Type B pancreatic cell (in vitro differentiated cells): ENCODE results near the gene RFX8. TPM values are rescaled to one million over a fixed set of nuclear protein-coding genes. Genes with fewer than 3 reads are reported as not detected.
"Not testable (repeated sequence)": the region's sequence is repeated elsewhere in the genome, so short reads cannot be mapped to it uniquely, and the experiment has no call there.

Source experiments
- DNase-seq: peaks from one replicate; pipeline ENCODE4 v3.0.0; 2021; ENCODE audit warnings: mixed read lengths; ENCODE audit not compliant: unreplicated experiment; ENCODE audit errors: extremely low spot score
- H3K27ac Mint-ChIP-seq: 2 replicates; pipeline ENCODE4 v1.8.0; 2021; ENCODE audit warnings: mild to moderate bottlenecking, mixed read lengths
- H3K27me3 Mint-ChIP-seq: 2 replicates; pipeline ENCODE4 v1.8.0; 2021; ENCODE audit warnings: mixed read lengths
- H3K36me3 Mint-ChIP-seq: 2 replicates; pipeline ENCODE4 v1.8.0; 2021; ENCODE audit warnings: mixed read lengths
- H3K4me1 Mint-ChIP-seq: one replicate; pipeline ENCODE4 v1.8.0; 2021; ENCODE audit warnings: mixed read lengths; ENCODE audit not compliant: unreplicated experiment
- H3K4me3 Mint-ChIP-seq: 2 replicates; pipeline ENCODE4 v1.8.0; 2021; ENCODE audit warnings: mild to moderate bottlenecking, mixed read lengths
- H3K9me3 Mint-ChIP-seq: 2 replicates; pipeline ENCODE4 v1.8.0; 2021; ENCODE audit warnings: mixed read lengths
- total RNA-seq: library from RNA; stranded (reverse); gene quantifications from 2 replicates; pipeline ENCODE4 v1.2.1, GENCODE V29; 2021; ENCODE audit warnings: low replicate concordance
- TF ChIP-seq, protein P1 (sequence below): fragments of 200-600 bp; sonication (generic); conservative IDR thresholded peaks from 2 replicates; pipeline ENCODE4 v1.5.0; 2021; ENCODE audit warnings: antibody characterized with exemption, mild to moderate bottlenecking

Gene RFX8
- total RNA-seq, 1 donor from 2014 or later = 1.1 TPM

- H3K4me3 Mint-ChIP-seq = no peak overlapping the region
Measured at GRCh38 chr2:101354420-101355311, 120.2 kb downstream of the RFX8 start.

GRCh38 chr2:101352631-101353030, 122.3 kb downstream of the RFX8 start:
- peaks cover 12% of the 10 kb centered on the region for H3K4me1 Mint-ChIP-seq
- H3K36me3 Mint-ChIP-seq, H3K9me3 Mint-ChIP-seq, H3K27ac Mint-ChIP-seq, H3K27me3 Mint-ChIP-seq, H3K4me3 Mint-ChIP-seq, DNase-seq: not testable (repeated sequence)

More at GRCh38 chr2:101354420-101355311, 120.2 kb downstream of the RFX8 start:
- H3K27me3 Mint-ChIP-seq = no peaks in the 10 kb centered on the region
- H3K9me3 Mint-ChIP-seq = peaks cover 4% of the 10 kb centered on the region
- no peaks in the 10 kb centered on the region for H3K36me3 Mint-ChIP-seq
- DNase-seq = no peak
- peaks cover 12% of the 10 kb centered on the region for H3K4me1 Mint-ChIP-seq
- TF ChIP-seq, protein P1, sequence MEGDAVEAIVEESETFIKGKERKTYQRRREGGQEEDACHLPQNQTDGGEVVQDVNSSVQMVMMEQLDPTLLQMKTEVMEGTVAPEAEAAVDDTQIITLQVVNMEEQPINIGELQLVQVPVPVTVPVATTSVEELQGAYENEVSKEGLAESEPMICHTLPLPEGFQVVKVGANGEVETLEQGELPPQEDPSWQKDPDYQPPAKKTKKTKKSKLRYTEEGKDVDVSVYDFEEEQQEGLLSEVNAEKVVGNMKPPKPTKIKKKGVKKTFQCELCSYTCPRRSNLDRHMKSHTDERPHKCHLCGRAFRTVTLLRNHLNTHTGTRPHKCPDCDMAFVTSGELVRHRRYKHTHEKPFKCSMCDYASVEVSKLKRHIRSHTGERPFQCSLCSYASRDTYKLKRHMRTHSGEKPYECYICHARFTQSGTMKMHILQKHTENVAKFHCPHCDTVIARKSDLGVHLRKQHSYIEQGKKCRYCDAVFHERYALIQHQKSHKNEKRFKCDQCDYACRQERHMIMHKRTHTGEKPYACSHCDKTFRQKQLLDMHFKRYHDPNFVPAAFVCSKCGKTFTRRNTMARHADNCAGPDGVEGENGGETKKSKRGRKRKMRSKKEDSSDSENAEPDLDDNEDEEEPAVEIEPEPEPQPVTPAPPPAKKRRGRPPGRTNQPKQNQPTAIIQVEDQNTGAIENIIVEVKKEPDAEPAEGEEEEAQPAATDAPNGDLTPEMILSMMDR = no peak
- H3K27ac Mint-ChIP-seq = no peak overlapping the region

- no peak overlapping the region for H3K27ac Mint-ChIP-seq
- no peak for DNase-seq
- H3K27me3 Mint-ChIP-seq = no peaks in the 10 kb centered on the region
- peaks cover under 1% of the 10 kb centered on the region for H3K9me3 Mint-ChIP-seq
- no peaks in the 10 kb centered on the region for H3K36me3 Mint-ChIP-seq
- H3K4me1 Mint-ChIP-seq = peaks cover 12% of the 10 kb centered on the region
- no peak overlapping the region for H3K4me3 Mint-ChIP-seq
- TF ChIP-seq, protein P1 = no peak
Measured at GRCh38 chr2:101351207-101351606, 123.7 kb downstream of the RFX8 start.

- TF ChIP-seq, protein P1 = peak; percentile 56
- DNase-seq = no peak
Measured at GRCh38 chr2:101349893-101350662, 124.8 kb downstream of the RFX8 start.

DNA sequence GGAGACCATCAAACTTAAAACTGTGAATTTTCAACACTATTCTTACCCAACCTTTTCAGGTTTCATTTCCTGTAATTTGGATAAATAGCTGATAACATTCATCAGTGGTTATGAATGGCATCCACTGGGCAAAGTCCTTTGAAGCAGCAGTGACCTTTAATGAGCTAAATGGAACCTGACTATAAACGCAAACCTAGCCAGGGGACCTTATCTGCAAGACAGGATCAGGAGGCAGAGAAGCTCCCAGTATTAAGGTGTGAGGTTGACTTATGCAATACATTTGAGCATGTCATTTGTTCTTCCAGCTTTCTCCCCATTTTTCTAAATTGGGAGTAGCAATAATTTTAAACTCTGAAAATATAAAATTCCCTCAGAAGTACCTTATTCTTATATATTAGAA, 126.0 kb downstream of the RFX8 start:
- DNase-seq = no peak

More at GRCh38 chr2:101349893-101350662, 124.8 kb downstream of the RFX8 start:
- H3K4me1 Mint-ChIP-seq = peaks cover 8% of the 10 kb centered on the region
- no peaks in the 10 kb centered on the region for H3K27me3 Mint-ChIP-seq
- no peaks in the 10 kb centered on the region for H3K9me3 Mint-ChIP-seq
- no peak overlapping the region for H3K27ac Mint-ChIP-seq
- H3K4me3 Mint-ChIP-seq = no peak overlapping the region
- H3K36me3 Mint-ChIP-seq = no peaks in the 10 kb centered on the region

More for the DNA sequence above, 126.0 kb downstream of the RFX8 start:
- no peaks in the 10 kb centered on the region for H3K9me3 Mint-ChIP-seq
- peaks cover 12% of the 10 kb centered on the region for H3K4me1 Mint-ChIP-seq
- TF ChIP-seq, protein P1 = no peak
- no peak overlapping the region for H3K27ac Mint-ChIP-seq
- H3K4me3 Mint-ChIP-seq = no peak overlapping the region
- H3K27me3 Mint-ChIP-seq = no peaks in the 10 kb centered on the region
- no peaks in the 10 kb centered on the region for H3K36me3 Mint-ChIP-seq

Other genes with a start within 250 kb of the RFX8 start
- gene CNOT11, start 222.2 kb downstream of the RFX8 start, total RNA-seq = 64.5 and 69.6 TPM in 2 replicates
- gene RNF149, start 166.4 kb downstream of the RFX8 start, total RNA-seq = 47.0 and 57.3 TPM in 2 replicates
- 1.9 and 4.2 TPM in 2 replicates for gene CREG2, start 87.6 kb downstream of the RFX8 start, total RNA-seq
- gene MAP4K4, start 222.6 kb upstream of the RFX8 start, total RNA-seq = 82.0 and 166 TPM in 2 replicates